ENCODE results near the gene ATG9B.

GRCh38 chr7:151046603-151047573, 22.6 kb upstream of the ATG9B start:
- TF ChIP-seq CTCF (IDR thresholded peaks at IDR 0.05; ENCODE audit: poor library complexity) (no peak), EZH2 (IDR thresholded peaks at IDR 0.05; ENCODE audit: borderline replicate concordance) (no peak)
